Erythroblast (primary cell): ENCODE results near the gene FTSJ1.

Source experiments
- GATA1 ChIP-seq: IDR thresholded peaks from 2 replicates; pipeline ENCODE4 v1.6.1; 2011; ENCODE audit warnings: low read depth, mild to moderate bottlenecking, control low read depth, low read length, moderate library complexity
- POLR2A ChIP-seq: IDR thresholded peaks from 2 replicates; pipeline ENCODE4 v1.6.1; 2011; ENCODE audit warnings: mild to moderate bottlenecking, low read length

DNA sequence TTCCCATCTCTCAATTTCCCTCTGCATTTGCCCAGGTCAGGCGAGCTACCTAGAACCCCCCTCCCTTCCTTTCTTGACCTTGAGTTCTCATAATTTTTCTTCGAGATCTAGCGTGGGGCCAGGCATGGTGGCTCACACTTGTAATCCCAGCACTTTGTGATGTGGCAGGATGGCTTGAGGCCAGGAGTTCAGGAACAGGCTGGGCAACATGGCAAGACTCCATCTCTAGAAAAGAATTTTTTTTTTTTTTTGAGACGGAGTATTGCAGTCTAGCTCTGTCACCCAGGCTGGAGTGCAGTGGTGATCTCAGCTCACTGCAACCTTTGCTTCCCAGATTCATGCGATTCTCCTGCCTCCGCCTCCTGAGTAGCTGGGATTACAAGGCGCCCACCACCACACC, 28.3 kb downstream of the FTSJ1 start:
- TF ChIP-seq POLR2A (no peak), GATA1 (no peak)
